T-helper 22 cell (primary cell): ENCODE results near the gene CLIC4.

Experiments used
- DNase-seq: peaks from one replicate; pipeline ENCODE4 v3.0.0-alpha.2; 2020; ENCODE audit warnings: low read depth

Gene CLIC4

GRCh38 chr1:24860841-24861240 is 115.6 kb downstream of the CLIC4 start:
- DNase-seq = no peak

DNA sequence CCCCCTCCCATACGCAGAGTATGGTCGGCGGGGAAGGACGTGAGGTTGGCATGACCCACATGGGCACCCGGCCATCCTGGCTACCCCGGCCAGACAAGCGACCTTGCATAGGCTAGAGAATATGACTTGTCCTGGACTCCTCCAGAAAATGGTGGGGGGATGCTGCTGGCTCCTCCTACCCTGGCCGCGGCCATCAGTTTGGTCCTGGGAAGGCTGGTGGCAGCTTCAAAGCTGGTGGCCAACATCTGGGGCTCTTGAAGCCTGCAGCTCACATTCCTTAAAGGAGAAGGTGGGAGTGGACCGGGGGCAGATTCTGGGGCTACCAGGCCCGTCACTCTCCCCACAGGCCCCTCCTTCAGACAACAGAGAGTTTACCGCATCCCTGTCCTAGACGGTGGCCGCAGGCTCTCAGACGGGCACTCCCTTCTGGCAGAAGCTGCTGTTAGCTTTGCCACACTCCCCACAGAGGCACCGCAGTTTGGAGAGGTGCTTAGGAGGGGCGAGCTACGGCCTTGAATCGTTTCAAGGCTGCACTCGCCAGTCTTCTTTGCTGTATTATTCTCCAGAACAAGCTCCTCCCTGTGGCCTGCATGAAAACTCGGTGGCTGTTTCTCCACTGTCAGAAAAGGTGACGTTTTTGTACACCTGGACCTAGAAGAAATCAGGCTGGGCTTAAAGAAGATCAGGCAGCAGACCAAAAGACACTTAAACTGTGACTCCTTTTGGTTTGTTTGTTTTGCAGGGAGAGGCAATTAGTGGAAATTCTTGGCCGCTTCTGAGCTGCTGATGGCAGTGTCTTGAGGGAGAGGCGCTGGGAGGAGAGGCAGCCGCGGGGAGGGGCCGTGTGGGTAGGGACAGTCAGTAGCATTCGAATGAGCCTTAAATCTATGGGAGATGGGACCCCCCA is 116.8 kb downstream of the CLIC4 start:
- no peak for DNase-seq

DNA sequence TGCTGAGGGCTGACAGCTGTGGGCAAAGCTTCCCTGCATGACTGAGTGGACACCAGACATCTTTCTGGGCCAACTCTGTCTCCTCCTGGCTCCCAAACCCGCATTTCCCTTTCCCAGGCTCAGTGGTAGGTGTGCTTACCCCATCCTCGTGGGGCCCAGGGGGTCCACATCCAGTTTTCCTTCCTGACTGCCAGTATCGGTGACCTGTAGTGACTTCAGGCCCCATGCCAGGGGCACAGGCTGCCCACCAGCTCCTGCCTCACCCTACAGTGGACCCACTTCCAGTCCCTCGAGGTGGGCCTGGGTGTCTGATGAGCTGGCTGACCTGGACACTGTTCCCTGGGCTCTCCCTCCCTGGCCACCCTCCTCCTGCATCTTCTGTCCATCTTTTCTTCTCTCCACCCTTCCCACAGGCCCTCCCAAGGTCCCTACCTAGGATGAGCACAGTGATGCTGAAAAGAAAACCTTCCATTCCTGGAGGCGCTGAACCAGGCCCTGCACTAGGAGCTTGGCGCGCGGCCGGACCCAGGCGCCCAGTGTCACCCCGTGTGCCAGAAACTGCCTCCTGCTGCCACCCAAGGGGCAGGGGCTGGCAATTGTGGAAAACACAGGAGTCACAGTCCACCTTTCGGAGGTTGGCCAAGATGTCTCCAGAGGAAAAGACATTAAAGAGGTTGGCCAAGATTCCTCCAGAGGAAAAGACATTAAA is 117.7 kb downstream of the CLIC4 start:
- no peak for DNase-seq

DNA sequence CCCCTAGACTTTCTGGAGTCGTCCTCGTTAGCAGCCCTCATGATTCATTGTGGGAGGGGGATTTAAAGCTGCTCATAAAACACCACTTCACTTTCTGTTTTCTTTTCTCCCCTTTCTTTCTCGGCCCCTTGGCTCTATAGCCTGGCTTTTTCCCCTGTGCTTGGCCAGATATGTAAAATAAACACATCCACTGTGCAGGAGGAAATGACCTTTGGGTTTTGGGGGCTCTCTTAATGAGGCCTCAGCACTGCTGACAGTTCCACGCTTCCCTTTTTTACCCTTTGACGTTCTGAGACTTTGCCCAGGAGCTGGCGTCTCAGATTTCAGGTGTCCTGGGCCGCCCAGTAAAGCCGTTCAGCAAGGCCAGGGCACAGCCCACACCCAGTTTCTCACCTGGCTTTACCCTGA is 119.1 kb downstream of the CLIC4 start:
- no peak for DNase-seq

- no peak for DNase-seq
Observed at GRCh38 chr1:24865168-24865567, 119.9 kb downstream of the CLIC4 start.

- DNase-seq = no peak
Observed at GRCh38 chr1:24865587-24865986, 120.3 kb downstream of the CLIC4 start.

DNA sequence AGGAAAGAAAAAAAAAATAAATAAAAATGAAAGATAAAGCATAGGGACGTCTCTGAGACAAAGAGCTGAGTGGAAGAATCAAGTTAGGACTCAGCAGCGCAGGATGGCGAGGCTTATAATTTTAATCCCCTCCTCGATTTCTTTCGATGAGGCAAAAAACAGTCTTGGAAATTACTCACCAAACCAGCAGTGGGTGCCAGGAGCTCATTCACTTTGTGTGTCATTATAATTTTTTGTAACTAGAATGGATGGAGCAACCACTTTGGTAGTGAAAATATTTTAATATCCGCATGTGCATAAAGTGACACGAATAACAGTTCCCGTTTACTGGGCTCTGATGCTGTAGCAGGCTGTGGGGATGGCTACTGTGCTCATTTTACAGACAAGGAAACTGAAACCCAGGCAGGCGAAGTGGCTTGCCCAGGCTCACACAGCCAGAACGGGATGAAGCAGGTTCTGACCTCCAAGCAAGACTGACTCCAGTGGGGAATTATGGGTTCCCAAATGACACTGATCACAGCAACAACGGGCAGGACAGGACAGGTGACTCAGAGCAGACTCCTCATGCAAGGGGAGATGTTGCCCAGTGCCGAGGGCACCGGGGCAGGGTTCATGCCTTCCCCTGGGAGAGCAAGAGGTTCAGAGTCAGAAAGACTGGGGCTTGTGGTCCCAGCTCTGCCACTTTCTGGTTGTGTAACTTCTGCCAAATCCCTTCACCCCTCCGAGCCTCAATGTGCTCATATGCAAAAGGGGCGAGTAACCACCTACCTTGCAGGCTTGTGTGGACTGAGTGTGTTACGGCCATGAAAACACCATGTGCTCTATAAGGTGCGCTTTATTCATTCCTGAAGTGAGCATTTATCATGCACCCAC is 121.2 kb downstream of the CLIC4 start:
- DNase-seq = no peak

DNA sequence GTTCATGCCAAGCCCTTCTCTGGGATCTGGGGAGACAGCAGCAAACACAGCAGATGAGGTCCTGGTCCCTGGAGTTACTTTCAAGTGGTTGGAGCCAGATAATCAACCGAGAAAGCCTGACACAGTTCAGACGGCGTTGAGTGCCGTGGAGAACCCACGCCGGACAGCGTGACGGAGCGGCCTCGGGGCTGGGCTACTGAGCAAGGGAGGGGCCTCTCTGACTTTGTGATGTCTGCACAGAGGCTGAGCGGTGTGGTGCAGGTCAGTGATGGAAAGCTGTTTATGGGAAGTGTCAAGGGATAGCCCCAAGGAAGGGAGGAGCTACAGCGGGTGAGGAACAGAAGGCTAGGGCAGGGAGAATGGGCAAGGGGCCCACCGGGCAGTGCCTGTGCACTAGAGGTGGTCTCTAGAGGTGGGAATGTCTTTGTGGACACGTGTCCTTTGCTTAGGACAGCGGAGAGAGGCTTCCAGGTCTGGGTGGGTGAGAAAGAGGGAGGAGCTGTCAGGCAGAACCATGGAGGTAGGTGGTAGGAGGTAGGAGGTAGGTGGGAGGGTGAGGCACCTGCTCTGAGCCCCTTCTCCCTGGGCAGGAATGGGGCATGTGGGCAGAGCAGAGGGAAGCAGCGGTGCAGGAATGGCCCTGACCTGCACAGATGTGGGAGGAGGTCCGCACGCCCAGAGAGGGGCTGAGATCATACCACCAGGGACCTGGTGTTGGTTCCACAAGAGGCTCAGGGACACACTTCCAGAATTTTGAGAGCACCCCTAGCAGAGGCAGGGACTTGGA is 122.0 kb downstream of the CLIC4 start:
- no peak for DNase-seq

GRCh38 chr1:24868016-24868875 is 123.0 kb downstream of the CLIC4 start:
- DNase-seq = no peak

GRCh38 chr1:24870551-24871195 is 125.4 kb downstream of the CLIC4 start:
- DNase-seq = no peak

DNA sequence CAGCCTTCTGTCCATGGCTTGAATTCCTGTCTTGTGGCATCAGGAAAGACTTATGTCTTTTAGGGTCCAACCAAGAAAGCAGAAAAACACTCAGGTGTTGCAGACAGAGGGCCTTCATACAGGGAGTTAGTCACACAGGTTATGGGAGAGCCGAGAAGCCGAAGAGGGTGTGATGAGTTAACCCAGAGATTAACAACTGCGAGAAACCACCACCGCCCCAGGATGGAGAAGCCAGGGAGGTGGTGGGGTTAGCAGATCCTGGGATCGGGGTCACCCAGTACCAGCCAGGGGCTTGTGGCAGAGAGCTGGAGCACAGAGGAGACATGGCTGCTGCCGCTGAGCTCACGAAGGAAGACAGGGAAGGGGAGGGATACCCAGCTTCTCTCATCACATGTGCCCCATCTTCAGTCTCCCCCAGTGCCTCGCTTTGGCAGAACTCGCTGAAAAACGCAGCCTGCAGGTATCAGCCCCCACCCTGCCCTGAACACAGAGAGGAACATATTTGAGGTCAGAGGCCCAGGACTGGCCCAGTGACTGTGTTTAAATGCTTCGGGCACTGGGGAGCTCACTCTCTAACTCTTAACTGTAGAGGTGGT is 126.2 kb downstream of the CLIC4 start:
- no peak for DNase-seq

DNA sequence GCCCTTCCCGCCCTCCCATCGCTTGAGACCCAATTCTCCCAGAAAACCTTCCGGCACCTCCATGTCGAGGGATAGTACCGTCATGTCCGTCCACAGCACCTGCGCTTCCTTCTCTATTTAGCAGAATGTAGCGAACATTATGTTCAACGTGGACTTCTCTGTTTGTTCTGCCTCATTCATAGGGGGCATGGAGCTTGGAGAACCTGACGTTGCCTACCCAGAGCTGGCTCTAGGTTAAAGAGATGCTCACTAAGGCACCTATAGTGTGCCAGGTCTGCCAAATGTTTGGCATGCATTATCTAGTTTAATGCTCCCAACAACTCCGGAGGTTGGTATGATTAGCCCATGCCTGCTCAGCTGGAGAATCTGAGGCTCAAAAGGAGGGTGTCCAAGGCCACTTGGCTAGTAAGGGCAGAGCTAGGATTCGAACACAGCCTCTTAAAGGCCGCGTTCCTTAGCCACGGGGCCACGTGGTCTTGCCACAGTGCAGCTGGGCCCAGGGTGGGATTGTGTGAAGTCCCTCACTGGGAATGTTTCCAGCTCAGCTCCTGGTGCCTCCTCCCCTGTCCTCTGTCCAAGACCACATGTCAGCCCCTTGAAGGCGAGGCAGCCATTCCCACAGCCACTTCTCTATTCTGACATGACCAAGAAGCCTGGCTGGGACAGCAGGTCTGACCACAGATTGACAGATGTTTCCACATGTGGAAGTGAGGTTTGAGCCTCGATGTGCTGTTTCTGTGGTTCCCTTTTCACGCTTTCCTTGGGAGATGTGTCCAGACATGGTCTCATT is 127.0 kb downstream of the CLIC4 start:
- DNase-seq = no peak

- no peak for DNase-seq
Observed at GRCh38 chr1:24873148-24873547, 127.9 kb downstream of the CLIC4 start.

- no peak for DNase-seq
Observed at GRCh38 chr1:24874056-24874455, 128.8 kb downstream of the CLIC4 start.

- no peak for DNase-seq
Observed at GRCh38 chr1:24874611-24875234, 129.5 kb downstream of the CLIC4 start.

- DNase-seq = no peak
Observed at GRCh38 chr1:24875257-24875656, 130.0 kb downstream of the CLIC4 start.

GRCh38 chr1:24875991-24876506 is 130.8 kb downstream of the CLIC4 start:
- no peak for DNase-seq

- DNase-seq = no peak
Observed at GRCh38 chr1:24878045-24878444, 132.8 kb downstream of the CLIC4 start.
